ENCODE results near the gene SPATA18.
"Not testable (repeated sequence)": the region's sequence is repeated elsewhere in the genome, so short reads cannot be mapped to it uniquely, and the experiment has no call there.

SPATA18 gene

DNA sequence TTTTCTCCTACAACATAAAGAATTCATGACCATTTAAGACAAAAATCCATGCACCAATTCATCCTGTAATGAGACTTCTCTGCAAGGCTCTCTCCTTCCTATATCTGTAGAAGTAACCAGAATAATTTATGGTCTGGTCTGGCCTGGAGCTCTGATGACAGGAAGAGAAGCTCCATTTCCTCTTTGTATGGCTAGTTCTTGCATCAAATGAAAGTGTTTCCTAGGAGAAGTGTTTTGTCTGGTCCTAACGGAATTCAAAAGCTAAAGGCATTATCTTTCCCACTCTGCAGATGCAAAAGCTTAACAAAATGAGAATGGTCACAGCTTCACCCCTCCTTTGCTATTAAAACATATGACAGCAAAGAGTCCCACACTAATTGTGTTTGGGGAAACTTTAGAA lies 55.1 kb downstream of the SPATA18 start:
- no peak for DNase-seq (ENCODE audit: low spot score)

DNA sequence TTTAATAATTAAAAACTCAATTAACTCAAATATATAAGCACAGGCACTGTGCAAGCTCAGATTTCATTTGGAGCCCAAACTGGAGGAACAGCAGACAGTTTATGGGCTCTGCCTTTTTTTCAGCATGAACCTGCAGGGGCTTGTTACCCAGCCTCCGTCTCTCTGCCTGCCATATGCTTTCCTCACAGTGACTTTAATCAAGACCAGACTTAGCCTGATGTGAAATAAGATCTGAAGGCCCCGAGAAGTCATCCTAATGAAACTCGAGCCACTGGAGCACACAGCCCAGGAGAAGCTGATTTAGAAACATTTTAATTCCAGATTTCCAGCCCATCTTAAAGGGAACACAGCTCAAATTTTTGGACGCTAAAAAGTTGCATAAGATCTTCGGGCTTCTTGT lies 55.6 kb downstream of the SPATA18 start:
- peak; percentile 35 for DNase-seq (ENCODE audit: low spot score)

DNA sequence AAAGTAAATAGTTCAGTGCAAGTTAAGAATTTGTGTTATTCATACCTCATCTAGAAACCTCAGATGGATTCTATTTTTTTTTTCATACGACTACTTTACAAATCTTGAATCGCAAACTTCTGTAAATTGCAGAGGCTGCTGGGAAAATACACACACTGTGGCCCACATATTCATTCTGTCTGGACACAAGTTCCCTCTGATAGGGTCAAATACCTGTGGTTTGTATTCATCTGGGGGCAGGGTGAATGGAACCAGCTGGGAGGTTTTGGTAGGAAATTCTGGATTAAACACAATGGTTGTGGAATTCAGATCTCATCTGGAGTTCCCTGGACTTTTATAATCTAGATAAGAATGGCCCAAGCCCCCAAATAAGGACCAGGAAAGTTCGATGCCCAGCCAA lies 56.2 kb downstream of the SPATA18 start:
- DNase-seq (ENCODE audit: low spot score): no peak

DNA sequence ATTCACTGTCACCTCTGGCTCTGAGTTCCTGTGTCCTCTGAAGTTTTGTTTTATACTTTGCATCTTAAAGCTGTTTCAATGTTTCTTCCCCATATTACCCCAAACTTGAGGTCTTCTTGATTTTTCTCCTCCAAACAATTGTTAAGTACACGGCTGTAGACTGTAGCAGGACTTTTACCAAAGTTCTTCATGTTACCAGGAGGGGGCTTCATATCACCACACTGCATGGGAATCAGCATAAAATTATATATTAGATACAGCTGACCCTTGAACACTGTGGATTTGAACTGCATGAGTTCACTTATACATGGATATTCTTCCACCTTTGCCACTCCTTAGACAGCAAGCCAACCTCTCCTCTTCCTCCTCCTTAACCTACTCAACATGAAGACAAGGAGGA lies 56.6 kb downstream of the SPATA18 start:
- DNase-seq (ENCODE audit: low spot score): no peak

- DNase-seq (ENCODE audit: low spot score): no peak
Observed at GRCh38 chr4:52110171-52110570, 59.1 kb downstream of the SPATA18 start.

GRCh38 chr4:52111995-52112394 lies 60.9 kb downstream of the SPATA18 start:
- DNase-seq (ENCODE audit: low spot score): no peak

GRCh38 chr4:52112411-52112810 lies 61.3 kb downstream of the SPATA18 start:
- no peak for DNase-seq (ENCODE audit: low spot score)

DNA sequence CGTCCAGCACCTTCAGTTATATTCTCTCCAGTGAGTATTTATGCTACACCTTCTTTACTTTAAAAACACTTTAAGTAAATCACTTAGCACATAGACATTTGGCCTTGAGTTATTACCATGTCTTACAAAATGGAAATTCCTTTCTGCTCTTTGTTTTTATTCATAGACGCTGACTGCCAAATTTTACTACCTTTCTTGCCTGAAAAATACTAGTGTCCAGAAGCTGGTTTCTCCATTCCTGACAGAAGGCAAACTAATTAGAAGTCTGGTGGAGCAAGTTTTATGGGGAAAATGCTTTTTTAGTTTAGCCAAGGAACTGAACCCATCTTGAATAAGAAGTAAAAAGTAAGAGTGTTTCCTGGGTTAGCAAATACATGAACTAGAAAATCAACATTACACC lies 65.5 kb downstream of the SPATA18 start:
- DNase-seq (ENCODE audit: low spot score): no peak

DNA sequence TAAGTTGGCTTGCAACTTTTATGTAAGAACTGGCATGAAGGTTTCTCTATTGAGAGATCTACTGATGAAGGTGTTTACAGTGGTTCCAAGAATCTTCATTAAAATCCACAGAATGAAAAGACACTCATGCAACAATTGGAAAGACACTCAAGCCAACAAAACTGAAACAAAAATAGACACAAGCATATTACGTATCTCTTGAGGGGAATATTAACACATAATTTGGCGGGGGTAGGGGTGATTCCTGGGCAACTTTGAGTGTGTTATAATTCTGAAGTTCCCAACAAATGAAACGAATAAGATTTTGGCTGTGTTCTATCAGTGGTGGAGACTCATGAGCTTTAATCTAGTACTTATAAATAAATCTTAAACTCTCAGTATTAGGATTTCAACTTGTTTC lies 75.1 kb downstream of the SPATA18 start:
- no peak for DNase-seq (ENCODE audit: low spot score)

DNA sequence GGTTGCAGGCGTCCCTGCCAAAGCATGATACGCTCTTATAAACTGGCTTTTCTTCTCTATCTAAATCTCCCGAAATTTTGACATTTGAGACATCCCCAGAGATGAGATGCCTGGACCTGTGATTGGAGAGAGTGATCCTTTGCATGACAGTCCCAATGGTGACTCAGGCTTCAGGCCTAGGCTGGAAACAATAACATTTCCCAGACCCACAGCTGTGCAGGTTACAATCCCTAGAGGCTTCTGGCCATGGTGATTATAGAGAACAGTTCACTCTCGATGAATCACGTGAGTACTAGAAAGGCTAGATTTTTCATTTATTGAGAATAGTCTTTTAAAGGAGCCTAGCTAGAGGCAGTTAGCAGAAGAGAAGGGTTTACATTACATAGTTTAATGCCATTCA lies 75.9 kb downstream of the SPATA18 start:
- peak; percentile 83 for DNase-seq (ENCODE audit: low spot score)

DNA sequence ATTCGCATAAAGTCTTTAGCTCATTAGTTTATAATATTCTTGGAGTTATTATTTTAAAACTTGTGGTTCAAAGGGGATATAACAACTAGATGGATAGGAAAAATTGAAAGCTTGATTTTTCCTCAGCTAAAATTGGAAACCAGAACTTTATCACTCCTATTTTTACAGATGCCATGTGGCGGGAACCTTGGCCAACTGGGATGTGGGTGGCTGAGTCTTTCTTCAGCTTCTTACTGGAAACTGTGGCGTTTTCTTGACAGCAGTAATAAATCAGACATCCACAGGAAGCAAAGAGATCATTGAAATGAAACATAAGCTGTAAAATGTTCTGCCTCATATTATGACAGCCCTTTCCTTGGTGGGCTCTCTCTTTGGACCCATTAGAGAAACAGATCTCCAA lies 84.1 kb downstream of the SPATA18 start:
- no peak for DNase-seq (ENCODE audit: low spot score)

DNA sequence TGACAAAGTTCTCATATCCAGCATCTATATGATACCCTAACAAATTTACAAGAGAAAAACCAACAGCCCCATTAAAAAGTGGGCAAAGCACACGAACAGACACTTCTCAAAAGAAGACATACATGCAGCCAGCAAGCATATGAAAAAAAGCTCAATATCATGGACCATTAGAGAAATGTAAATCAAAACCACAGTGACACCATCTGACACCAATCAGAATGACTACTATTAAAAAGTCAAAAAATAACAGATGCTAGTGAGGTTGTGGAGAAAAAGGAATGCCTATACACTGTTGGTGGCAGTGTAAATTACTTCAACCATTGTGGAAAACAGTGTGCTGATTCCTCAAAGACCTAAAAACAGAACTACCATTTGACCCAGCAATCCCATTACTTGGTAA lies 86.0 kb downstream of the SPATA18 start:
- DNase-seq (ENCODE audit: low spot score): not testable (repeated sequence)

- DNase-seq (ENCODE audit: low spot score): no peak
Observed at GRCh38 chr4:52142816-52143215, 91.7 kb downstream of the SPATA18 start.

GRCh38 chr4:52143815-52144214 lies 92.7 kb downstream of the SPATA18 start:
- no peak for DNase-seq (ENCODE audit: low spot score)

DNA sequence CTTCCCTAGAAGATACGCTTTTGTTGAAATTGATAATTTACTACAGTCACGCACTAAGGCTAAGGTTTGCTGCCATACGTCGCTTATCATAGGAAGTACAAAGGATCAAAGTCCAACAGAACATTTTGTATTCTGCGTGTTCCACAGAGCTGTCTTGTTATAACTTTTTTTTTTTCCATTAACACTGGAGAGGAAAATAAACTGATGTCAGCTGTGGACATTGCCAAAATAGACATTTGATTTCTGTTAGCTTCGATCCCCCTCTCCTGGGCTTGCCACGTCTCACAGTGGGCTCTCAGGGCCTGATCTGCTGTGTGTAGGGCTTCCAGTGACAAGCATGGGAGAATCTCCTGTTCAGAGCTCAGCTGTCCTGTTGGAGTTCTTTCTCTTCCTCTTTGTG lies 93.3 kb downstream of the SPATA18 start:
- DNase-seq (ENCODE audit: low spot score): no peak
